ENCODE measurements around the gene TTLL9. TPM values are rescaled to one million over a fixed set of nuclear protein-coding genes. Genes with fewer than 3 reads are reported as not detected.
"Not testable (repeated sequence)": the region's sequence is repeated elsewhere in the genome, so short reads cannot be mapped to it uniquely, and the experiment has no call there.

TTLL9 gene
- total RNA-seq, 1 donor from 2014 or later = 0.05 TPM

- Histone ChIP-seq H3K4me3 (no peak overlapping the region), H3K27ac (replicated peaks) (no peak overlapping the region), H3K9me3 (replicated peaks) (no peaks in the 10 kb centered on the region), H3K36me3 (no peaks in the 10 kb centered on the region), H3K4me1 (no peaks in the 10 kb centered on the region), H3K27me3 (ENCODE audit: low read depth) (peaks cover 45% of the 10 kb centered on the region)
- intact Hi-C loops (cut with micrococcal nuclease) = no loop called here
- no peak for TF ChIP-seq CTCF (IDR thresholded peaks at IDR 0.05; ENCODE audit: borderline replicate concordance)
- no peak for DNase-seq
Observed at GRCh38 chr20:31920275-31920855, 49.9 kb downstream of the TTLL9 start.

- peaks cover 45% of the 10 kb centered on the region for H3K27me3 ChIP-seq (ENCODE audit: low read depth)
- H3K4me1 ChIP-seq; H3K4me3 ChIP-seq; DNase-seq; H3K9me3 ChIP-seq (replicated peaks); intact Hi-C loops (cut with micrococcal nuclease); H3K36me3 ChIP-seq; H3K27ac ChIP-seq (replicated peaks): not testable (repeated sequence)
Observed at GRCh38 chr20:31921480-31921879, 51.0 kb downstream of the TTLL9 start.

- TF ChIP-seq CTCF (IDR thresholded peaks at IDR 0.05; ENCODE audit: borderline replicate concordance) = no peak
Observed at GRCh38 chr20:31922181-31922580, 51.7 kb downstream of the TTLL9 start.

GRCh38 chr20:31922588-31922987, 52.2 kb downstream of the TTLL9 start:
- Histone ChIP-seq H3K9me3 (replicated peaks) (no peaks in the 10 kb centered on the region), H3K4me3 (no peak overlapping the region), H3K27ac (replicated peaks) (no peak overlapping the region), H3K4me1 (no peaks in the 10 kb centered on the region), H3K36me3 (no peaks in the 10 kb centered on the region), H3K27me3 (ENCODE audit: low read depth) (peaks cover 43% of the 10 kb centered on the region)
- DNase-seq = no peak
- intact Hi-C loops (cut with micrococcal nuclease) = no loop called here
- no peak for TF ChIP-seq CTCF (IDR thresholded peaks at IDR 0.05; ENCODE audit: borderline replicate concordance)

More at GRCh38 chr20:31922181-31922580, 51.7 kb downstream of the TTLL9 start:
- intact Hi-C loops (cut with micrococcal nuclease) = no loop called here
- Histone ChIP-seq H3K27me3 (ENCODE audit: low read depth) (peaks cover 45% of the 10 kb centered on the region), H3K4me1 (no peaks in the 10 kb centered on the region), H3K36me3 (no peaks in the 10 kb centered on the region), H3K4me3 (no peak overlapping the region), H3K9me3 (replicated peaks) (no peaks in the 10 kb centered on the region), H3K27ac (replicated peaks) (no peak overlapping the region)
- DNase-seq = no peak

- no peaks in the 10 kb centered on the region for H3K36me3 ChIP-seq
- no peaks in the 10 kb centered on the region for H3K4me1 ChIP-seq
- no peak for TF ChIP-seq CTCF (IDR thresholded peaks at IDR 0.05; ENCODE audit: borderline replicate concordance)
- no peaks in the 10 kb centered on the region for H3K9me3 ChIP-seq (replicated peaks)
- H3K27me3 ChIP-seq (ENCODE audit: low read depth) = peaks cover 40% of the 10 kb centered on the region
- no peak for DNase-seq
- intact Hi-C loops (cut with micrococcal nuclease) = no loop called here
- H3K4me3 ChIP-seq = no peak overlapping the region
- H3K27ac ChIP-seq (replicated peaks) = no peak overlapping the region
Observed at GRCh38 chr20:31923388-31924331, 53.2 kb downstream of the TTLL9 start.

- intact Hi-C loops (cut with micrococcal nuclease) = no loop called here
- H3K9me3 ChIP-seq (replicated peaks) = no peaks in the 10 kb centered on the region
- H3K4me1 ChIP-seq = no peaks in the 10 kb centered on the region
- no peaks in the 10 kb centered on the region for H3K36me3 ChIP-seq
- H3K4me3 ChIP-seq = no peak overlapping the region
- no peak for TF ChIP-seq CTCF (IDR thresholded peaks at IDR 0.05; ENCODE audit: borderline replicate concordance)
- H3K27me3 ChIP-seq (ENCODE audit: low read depth) = peaks cover 30% of the 10 kb centered on the region
- no peak for DNase-seq
- no peak overlapping the region for H3K27ac ChIP-seq (replicated peaks)
Observed at GRCh38 chr20:31924561-31924960, 54.1 kb downstream of the TTLL9 start.

Measured in left ventricle myocardium inferior (tissue), 1 donor.